GM19035 (cell line): ENCODE measurements around the gene NFATC3.
"Not testable (repeated sequence)": the region's sequence is repeated elsewhere in the genome, so short reads cannot be mapped to it uniquely, and the experiment has no call there.

Experiments used
- ATAC-seq: cut with Tn5 transposase; IDR thresholded peaks from one replicate; pipeline ENCODE4 v1.9.1; 2021; ENCODE audit not compliant: unreplicated experiment

Gene NFATC3

DNA sequence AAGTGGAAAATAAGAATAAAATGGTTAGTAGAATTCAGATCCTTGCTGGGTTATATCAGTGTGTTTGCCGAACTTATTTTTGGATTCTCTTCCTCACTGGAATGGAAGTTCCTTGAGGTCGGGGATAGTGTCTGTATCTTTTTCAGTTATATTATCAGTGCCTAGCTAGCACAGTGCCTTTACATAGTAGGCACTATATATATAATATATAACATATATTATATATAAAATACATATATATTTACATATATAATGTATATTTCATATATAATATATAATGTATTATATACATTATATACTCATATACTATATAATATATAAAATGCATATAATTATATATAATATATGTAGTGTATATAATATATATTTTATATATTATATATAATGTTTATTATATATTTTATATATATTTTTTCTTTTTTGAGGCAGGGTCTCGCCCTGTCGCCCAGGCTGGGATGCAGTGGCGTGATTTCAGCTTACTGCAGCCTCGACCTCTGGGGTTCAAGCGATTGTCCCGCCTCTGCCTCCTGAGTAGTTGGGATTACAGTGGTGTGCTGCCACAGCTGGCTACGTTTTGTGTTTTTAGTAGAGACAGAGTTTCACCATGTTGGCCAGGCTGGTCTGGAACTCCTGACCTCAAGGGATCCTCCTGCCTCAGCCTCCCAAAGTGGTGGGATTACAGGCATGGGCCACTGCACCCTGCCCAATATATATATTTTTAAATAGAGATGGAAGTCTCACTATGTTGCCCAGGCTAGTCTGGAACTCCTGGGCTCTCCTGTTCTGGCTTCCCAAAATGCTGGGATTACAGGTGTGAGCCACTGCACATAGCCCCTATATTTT is 3.2 kb downstream of the NFATC3 start:
- no peak for ATAC-seq

DNA sequence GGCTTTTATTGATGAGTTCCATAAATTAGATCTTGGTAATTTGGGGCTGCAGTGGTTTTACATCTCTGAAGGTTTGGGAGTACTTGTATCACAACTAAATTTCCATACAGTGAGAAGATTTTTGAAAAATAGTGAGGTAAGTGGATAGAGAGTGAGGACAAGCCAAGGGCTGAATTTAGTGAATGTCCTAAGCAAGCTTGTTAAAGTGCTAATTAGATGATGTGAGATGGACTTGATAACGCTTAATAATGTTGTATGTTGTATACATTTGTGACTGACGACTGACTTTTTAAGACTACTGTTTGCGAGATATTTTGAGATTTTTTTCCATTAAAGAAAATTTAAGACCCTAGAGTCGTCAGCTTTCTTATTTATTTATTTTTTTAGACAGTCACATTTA is 3.9 kb downstream of the NFATC3 start:
- ATAC-seq: no peak

DNA sequence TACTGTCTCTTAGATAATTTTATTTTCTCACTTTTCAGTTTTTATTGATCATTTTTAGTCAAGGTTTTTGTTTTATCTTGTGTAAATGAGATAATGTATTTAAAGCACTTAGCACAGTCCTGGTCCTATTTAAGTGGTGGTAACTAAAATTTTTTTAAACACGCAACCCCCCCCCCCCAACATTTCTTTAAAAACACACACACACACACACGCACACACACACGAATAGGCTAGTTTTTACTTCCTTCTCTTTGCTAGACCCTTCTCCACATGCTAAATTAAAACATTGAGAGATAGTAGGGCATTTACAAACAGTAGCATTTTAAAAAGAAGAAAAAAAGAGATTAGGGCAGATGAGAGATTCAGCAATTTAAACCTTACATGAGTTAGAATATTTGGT is 5.0 kb downstream of the NFATC3 start:
- ATAC-seq: no peak

DNA sequence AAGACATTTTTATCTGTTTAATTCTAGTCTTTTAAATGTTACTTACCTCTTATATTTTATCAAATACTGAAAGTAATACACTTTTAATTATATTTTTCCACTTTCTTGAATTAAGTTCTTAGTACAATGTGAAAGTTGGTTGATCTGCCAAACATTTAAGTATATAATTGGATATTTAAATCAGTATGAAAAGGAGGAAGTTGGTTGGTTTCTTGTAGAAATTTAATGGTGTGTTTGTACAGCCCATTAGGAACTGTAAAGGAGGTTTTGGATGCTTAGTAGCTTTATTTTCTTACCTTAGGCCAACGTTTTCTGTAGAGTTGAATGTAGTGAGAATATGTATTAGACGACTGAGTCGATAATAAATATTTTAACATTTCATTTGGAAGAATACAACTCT is 5.4 kb downstream of the NFATC3 start:
- no peak for ATAC-seq

DNA sequence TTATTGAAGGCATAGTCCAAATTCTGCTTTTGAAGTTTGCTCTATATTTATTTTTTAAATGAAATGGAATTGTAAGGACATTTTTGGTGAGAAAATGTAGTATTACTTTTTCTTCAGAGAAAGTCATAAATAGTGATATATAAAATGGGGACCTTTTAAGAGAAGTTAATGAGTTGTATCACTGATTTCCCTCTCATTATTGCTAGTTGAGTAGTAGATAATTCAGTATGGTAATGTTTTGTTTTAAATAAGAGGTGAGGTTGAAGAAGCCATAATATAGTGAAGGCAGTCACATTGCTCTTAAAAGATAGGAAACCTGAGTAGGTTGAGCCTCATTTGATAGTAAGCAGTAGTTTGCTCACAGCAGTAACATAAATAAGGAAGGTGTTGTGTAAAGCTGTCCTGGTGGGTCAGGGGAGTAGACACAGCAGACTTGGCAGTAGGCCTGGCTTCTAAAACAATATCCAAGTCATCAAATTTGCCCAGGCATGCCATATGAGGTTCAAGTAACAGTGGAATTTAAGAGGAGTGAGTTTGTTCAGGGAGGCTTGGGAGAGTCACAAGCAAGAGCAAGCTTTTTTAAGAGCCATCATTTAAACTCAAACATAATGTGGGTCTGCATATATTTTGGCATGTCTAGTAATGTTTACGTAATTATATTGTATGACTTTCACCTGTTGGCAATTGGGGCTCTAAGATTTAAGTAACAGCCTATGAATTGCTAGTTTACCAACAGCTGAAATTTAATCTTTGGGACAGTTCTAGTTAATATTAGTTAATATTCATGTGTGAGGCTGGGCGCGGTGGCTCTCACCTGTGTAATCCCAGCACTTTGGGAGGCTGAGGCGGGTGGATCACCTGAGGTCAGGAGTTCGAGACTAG is 6.5 kb downstream of the NFATC3 start:
- ATAC-seq: no peak

DNA sequence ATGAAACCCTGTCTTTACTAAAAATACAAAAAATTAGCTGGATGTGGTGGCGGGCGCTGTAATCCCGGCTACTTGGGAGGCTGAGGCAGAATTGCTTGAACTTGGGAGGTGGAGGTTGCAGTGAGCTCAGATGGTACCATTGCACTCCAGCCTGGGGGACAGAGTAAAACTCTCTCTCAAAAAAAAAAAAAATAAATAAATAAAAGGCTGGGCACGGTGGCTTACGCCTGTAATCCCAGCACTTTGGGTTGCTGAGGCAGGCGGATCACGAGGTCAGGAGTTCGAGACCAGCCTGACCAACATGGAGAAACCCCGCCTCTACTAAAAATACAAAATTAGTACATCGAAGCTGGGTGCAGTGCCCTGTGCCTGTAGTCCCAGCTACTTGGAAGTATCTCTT is 7.1 kb downstream of the NFATC3 start:
- ATAC-seq: not testable (repeated sequence)

DNA sequence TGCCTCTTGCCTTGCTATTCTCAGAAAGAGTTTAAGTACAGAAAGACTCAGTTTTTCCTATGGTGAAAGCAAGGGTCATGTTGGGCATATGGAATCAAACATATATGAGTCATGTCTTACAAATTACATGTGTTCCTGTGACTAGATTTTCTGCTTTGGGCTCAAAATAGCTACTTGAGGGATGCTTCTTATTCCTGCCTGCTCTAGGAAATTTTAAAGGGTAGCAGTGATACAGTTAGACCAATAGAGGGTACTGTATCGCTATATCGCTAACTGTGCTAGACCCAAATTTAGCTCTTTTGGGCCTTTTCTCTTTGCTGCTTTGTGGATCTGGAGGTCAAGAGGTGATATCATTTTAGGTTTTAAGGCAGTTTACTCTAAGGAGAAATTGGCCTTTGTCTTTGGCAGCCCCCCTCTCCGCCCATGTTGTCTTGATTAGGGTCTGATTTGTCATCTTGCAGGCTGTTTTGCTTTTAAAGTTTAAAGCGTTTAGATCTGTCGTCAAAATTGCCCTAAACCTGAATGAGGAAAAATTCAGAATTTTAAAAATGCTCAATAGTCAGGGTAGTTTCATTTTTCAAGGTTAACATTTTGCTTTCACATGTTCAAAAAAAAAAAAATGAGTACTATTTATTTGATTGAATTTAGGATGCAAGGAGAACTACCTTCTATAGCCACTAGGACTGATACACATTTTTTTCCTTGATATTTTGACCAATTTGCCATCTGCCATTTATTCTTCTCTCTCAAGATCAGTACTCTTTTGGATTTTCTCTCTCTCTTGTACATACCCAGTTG is 8.8 kb downstream of the NFATC3 start:
- ATAC-seq: no peak

DNA sequence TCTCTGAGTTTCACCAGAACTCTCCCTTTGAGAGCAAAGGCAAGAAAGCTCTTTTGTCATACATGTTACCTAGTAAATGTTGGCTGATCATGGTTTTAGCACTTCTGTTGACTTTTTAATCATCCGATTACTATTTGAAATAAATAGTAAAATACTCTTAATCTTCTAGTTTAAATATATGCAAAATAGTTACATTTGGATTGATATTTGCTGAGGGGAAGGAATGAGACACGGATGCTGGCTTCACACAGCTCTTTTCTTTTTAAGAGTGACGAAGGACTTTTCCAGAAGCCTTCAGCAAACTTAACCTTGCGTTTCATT is 9.4 kb downstream of the NFATC3 start:
- ATAC-seq: no peak

DNA sequence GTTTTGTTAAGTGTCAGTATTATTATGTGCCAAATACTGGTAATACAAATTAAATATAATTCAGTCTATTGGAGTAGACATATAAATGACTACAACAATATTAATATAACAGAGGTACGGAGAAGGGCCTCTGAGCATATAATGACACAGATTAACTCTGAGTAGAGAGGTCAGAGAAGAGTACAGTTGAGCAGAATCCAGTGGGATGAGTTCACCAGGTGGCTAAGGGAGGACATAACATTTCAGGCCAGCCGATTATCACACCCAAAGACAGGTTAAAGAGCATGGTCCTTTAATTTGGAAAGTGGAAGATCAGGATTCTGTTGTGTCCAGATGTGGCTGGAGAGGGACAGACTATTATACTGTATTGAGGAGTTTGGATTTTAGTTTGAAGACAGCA is 11.3 kb downstream of the NFATC3 start:
- no peak for ATAC-seq

DNA sequence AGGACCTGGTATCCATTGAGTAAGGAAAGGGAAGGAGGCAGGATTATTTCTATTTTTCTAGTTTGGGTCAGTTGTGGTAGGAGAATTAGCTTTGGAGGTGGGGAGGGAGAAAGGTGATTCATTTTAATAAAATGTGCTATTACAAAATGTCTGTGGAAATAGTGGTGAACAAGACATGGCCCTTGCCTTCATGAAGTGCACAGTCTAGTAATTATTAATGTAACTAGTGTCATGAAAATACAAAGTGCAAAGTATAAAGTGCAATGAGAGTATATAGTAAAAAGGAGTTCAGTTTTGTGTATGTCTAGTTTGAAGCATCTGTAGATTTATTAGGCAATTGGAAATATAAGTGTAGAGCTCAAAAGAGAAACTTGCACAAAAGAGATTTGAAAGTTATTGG is 11.9 kb downstream of the NFATC3 start:
- ATAC-seq: no peak

DNA sequence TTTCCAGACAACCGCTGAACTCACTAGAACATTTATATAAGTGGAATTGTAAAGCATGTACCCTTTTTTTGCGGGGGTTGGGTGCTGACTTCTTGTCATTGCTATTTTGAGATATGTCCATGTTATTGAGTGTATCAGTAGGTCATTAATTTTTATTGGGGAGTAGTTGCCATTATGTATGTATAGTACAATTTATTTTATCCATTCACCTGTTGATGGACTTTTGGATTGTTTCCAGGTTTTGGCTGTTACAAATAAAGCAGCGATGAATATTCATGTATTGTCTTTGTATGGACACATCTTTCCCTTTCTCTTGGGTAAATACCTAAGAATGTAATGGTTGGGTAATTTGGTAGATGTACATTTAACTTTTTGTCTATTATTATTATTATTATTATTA is 12.7 kb downstream of the NFATC3 start:
- no peak for ATAC-seq

DNA sequence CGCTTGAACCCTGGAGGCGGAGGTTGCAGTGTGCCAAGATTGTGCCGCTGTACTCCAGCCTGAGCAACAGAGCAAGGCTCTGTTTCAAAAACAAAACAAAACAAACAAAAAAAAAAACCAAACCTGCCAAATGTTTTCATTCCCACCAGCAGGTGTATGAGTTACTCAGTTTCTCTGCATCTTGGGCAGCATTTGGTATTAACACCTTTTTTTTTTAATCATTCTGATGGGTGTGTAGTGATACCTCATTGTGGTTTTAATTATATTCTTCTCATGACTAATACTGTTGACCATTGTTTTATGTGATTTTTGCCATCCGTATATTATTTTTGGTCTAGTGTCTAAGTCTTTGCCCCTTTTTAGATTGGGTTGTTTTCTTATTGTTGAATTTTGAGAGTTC is 15.3 kb downstream of the NFATC3 start:
- ATAC-seq: no peak

DNA sequence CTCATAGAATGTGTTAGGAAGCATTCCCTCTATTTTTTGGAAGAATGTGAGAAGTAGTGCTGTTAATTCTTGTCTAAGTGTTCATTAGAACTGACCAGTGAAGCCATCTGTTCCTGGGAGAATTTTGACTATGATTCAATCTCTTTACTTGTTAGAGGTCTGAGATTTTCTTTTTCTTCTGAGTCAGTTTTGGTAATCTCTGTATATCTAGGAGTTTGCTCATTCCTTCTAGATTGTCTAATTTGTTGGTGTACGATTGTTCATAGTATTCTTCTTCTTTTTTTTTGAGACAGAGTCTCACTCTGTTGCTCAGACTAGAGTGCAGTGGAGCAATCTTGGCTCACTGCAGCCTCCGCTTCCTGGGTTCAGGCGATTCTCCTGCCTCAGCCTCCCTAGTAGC is 20.4 kb downstream of the NFATC3 start:
- no peak for ATAC-seq

DNA sequence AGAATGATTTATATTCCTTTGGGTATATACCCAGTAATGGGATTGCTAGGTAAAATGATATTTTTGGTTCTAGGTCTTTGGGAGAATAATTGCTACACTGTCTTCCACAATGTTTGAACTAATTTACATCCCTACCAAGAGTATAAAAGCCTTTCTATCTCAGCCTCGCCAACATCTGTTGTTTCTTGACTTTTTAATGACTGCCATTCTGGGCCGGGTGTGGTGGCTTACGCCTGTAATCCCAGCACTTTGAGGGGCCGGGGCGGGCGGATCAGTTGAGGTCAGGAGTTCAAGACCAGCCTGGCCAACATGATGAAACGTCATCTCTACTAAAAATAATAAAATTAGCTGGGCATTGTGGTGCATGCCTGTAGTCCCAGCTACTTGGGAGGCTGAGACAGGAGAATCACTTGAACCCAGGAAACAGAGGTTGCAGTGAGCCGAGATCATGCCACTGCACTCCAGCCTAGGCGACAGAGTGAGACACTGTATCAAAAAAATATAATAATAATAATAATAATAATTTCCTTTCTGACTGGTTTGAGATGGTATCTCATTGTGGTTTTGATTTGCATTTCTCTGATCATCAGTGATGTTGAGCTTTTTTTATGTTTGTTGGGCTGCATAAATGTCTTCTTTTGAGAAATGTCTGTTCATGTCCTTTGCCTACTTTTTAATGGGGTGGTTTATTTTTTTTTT is 22.2 kb downstream of the NFATC3 start:
- ATAC-seq: not testable (repeated sequence)

DNA sequence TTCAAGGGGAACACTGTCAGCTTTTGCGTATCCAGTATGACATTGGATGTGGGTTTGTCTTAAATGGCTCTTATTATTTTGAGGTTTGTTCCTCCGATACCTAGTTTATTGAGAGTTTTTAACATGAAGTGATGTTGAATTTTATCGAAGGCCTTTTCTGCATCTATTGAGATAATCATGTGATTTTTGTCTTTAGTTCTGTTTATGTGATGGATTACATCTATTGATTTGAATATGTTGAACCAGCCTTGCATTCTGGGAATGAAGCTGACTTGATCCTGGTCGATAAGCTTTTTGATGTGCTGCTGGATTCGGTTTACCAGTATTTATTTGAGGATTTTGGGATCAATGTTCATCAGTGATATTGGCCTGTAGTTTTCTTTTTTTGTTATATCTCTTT is 24.0 kb downstream of the NFATC3 start:
- ATAC-seq: not testable (repeated sequence)

DNA sequence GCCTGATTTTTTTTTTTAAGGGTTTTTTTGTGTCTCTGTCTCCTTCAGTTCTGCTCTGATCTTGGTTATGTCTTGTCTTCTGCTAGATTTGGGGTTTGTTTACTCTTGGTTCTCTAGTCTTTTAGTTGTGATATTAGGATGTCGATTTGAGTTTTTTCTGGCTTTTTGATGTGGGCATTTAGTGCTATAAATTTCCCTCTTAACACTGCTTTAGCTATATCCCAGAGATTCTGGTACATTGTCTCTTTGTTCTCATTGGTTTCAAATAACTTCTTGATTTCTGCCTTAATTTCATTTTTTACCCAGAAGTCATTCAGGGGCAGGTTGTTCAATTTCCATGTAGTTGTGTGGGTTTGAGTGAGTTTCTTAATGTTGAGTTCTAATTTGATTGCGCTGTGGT is 25.4 kb downstream of the NFATC3 start:
- ATAC-seq: not testable (repeated sequence)

DNA sequence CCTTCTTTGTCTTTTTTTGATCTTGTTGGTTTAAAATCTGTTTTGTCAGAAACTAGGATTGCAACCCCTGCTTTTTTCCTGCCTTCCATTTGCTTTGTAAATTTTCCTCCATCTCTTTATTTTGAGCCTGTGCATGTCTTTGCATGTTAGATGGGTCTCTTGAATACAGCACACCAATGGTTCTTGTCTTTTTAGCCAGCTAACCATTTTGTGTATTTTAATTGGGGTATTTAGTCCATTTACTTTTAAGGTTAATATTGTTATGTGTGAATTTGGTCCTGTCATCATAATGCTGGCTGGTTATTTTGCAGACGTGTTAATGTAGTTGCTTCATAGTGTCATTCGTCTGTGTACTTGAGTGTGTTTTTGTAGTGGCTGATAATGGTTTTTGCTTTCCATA is 26.2 kb downstream of the NFATC3 start:
- no peak for ATAC-seq

DNA sequence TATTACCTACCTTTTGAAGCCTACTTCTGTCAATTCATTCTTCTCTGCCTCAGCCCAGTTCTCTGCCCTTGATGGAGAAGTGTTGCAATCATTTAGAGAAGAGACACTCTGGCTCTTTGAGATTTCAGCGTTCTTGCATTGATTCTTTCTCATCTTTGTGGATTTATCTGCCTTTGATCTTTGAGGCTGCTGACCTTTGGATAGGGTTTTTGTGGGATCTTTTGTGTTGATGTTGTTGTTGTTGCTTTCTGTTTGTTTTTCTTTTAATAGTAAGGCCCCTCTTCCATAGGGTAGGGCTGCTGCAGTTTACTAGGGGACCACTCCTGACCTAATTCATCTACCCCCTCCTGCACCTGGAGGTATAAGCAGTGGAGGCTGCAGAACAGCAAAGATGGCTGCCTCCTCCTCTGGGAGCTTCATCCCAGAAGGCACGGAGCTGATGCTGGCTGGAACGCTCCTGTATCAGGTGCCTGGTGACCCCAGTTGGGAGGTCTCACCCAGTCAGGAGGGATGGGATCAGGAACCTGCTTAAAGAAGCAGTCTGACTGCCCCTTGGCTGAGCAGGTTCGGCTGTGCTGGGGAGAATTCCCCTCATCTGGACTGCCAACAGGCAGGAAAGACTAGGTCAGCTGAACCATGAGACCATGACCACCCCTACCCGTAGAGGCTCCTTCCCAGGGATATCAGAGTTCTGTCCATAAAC is 28.0 kb downstream of the NFATC3 start:
- no peak for ATAC-seq

DNA sequence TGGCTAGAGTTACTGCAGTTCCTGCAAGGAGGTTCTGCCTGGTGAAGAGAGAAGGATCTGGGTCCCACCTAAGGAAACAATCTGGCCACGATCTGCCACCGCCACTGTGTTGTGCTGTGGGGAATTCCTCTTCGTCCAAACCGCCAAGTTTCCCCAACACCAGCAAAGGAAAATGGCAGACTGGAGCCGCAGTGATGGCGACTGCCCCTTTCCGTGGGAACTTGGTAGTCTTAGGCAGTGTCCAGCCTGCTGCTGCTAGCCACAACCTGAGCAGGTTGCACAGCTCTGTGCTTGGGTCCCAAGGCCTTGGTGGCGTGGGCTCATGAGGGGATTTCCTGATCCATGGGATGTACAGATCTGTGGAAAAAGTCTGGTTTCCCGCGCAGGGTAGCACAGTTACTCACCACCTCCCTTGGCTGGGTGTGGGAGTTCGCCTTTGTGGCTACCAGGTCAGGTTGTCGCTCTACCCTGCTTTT is 28.6 kb downstream of the NFATC3 start:
- ATAC-seq: no peak

DNA sequence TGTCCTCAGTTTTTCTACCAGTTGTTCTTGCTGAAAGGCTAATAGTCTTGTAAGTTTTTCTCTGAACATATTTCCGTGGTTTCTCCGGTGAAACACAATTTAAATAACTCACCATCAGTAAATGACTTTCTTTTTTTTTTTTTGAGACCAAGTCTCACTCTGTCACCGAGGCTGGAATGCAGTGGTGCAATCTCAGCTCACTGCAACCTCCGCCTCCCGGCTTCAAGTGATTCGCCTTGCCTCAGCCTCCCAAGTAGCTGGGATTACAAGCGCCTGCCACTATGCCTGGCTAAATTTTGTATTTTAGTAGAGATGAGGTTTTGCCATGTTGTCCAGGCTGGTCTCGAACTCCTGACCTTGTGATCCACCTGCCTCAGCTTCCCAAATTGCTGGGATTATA is 29.8 kb downstream of the NFATC3 start:
- ATAC-seq: not testable (repeated sequence)
